ENCODE data around the gene MMP28.
A peak's percentile ranks its signal among the peaks of the same experiment; 100 is the strongest.

MMP28 gene

DNA sequence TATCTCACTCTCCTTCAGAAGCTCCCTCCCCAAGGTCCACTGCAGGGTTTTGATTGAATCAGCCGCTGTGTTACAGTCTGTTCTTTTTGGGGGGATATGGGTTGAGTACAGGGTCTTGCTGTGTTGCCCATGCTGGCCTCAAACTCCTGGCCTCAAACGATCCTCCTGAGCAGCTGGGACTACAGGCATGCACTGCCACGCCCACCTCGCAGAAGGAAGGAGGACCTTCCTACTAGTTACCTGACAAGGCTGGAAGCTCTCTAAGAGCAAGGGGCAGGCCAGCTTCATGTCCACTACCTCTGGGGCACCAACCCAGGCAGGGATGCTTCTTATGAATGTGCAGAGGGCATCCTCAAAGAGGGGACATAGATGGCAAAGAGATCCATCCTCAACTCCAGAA, 1.9 kb upstream of the MMP28 start:
- DNase-seq = no peak

DNA sequence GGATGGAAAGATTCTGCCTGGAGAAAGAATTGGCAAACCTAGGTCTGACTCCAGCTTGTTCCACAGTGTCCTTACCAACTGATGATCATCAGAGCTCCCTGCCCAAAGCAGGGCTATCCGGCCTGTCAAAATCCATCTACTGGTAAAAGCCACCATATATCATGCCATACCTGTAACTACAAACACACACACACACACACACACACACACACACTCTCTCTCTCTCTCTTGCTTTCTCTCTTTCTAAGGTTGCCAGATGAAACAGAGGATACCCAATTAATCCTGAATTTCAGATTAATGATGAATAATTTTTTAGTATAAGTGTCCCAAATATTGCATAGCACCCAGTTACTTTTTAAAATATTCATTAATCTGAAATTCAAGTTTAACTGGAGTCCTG, 1.5 kb upstream of the MMP28 start:
- no peak for DNase-seq

DNA sequence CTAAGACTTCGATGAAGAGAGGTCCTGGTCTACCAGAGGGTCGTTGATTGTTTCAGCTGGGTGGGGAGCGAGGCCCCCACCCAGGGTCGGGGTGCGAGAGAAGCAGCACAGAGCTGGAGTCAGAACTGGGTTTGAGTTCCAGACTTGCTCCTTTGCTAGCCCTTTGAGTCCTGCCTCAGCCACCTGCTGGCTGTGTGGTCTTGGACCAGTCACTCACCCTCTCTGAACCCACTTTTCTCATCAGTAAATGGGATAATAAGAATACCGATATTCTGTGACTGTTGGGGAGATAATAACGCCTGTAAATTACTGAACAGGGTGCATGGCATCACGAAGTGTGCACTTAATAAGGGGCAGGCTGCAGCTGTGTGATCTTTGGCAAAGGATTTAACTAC, 427 bp upstream of the MMP28 start:
- no peak for DNase-seq

DNA sequence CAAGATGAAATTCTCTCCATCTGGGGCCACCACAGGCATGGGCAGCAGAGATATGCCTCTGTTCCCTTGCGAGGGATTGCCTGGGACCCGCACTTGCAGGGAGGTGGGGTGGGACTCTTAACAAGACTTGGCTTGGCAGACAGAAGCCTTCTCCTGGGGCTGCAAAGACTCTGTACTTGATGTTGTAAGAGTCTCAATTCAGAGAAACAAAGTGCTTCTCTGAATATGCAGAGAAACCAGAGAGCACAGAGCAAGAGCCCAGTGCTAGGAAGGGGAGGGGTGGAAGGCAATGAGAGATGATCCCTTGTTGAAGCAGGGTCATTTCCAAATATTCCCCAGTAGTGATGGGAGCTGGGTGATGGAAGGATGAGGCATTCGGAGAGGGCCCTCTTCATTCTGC, 2.2 kb downstream of the MMP28 start:
- DNase-seq = no peak

DNA sequence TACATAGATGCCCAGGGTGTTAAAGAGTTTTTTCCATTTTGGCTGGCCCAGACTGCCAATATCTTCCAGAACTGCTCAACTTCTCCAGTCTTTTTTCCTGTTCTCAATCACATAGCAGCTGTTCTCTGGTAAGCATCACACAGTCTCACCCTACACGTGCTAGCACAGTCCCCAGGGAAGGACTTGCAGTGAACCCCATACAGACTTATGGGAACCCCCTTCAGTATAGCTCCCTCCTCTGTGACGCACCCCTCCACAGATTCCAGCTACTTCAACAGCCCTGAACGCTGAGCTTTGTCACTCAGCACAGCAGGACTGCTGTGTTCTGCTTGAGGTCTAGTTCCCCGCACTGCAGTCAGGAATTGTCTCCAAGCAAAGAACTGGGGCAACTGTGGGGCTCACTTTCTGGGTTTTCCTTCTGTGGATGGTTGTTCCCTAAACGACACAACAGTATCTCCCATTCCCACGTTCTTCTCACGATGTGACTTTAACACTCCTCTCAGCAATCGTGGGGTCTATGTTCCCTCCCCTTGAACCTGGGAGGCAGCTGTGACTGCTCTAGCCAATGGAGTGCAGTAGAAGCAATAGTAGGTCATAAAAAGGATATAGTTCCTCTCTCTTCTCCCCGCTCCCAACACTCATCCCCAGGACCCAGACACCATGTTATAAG, 3.6 kb downstream of the MMP28 start:
- DNase-seq = no peak

DNA sequence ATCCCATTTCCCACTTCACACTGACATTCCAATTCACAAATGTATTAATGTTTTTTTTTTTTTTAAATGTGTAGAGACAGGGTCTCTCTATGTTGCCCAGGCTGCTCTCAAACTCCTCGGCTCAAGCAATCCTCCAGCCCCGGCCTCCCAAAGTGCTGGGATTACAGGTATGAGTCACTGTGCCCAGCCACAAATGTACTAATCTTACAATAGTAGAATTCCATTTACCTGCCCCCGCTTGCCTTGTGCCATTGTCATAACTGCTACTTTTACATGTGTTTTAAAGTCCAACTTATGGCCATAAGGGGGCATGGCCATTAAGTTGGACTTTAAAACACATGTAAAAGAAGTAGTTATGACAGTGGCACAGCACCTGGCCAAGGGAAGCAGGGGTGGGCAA, 4.6 kb downstream of the MMP28 start:
- no peak for DNase-seq

DNA sequence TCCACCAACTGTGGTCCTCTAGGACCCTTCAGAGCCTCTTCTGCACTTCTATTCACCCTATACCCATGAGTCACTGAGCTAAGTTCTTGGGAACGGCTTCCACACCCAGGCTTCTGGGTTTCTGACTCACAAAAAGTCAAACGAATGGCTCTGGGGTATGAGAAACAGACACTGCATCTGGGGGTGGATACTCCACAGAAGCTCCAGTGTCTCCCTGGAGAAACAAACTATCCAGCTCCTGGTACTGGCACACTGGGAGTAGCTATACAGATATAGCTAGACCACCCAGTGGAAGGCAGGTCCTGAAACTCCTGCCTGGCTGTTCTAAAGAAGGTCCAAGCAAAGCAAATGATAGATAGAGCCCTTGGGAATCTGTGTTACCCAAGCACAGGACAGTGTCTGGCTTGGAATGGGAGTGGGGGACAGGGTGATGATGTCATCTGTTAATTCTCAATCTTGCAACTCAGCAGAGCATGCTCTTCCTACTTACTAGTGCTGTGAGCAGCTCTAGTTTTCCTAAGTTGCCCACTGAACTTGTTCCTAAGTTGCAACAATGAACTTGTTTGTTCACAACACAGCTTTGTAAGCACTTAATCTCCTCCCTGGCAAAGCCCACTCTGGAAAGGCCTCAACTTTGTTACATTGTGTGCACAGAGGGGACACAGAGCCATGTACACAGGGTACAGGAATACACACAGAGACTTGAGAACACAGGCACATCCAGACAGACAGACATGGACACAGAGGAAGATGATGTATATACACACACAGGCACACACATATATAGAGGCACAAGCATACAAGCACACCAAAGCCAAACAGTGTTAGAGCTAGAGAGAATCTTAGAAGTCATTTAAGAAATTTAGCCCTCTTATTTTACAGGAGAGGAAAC, 6.7 kb downstream of the MMP28 start:
- DNase-seq = no peak

DNA sequence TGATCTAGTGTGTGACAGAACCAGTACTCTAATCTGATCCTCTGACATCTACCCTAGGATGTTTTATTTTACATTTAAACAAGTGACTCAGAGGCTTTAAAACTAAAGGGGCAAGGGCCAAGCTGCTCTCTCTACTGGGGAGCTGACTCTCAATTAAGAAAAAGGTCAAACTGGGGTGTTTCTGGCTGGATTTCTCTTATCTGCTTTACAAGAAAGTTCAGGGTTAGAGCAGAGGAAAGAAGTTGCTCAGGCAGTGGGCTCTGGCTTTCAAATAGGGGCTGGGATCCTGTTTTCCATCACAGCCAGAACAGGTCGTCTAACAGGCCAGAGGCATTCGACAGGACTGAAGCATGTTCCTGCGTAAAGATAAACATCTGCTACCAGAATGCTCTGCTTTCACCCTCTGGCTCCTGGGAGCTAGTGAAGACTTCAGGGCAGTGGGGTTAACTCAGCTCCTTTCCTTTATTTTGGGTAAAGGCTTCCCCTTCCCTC, 8.5 kb downstream of the MMP28 start:
- DNase-seq = no peak

DNA sequence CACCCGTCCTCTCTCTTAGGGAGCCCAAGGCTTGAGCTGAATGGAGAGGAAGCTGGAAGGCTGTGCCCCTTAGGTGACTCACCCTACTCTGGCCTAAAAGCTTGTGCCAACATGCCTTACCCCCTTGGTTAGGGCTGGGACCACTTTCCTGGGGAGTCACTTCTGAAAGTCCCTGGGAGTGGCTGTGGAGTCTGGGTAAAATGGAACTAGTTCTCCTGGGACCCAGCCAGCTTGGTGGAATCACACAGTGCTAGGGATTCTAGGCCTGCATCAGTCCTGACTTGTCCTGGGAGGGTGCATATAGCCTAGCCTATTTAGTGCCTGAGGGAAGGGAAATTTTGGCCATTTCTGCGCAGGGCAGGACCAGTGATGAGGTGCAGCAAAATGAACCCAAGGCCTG, 10.5 kb downstream of the MMP28 start:
- DNase-seq = no peak

DNA sequence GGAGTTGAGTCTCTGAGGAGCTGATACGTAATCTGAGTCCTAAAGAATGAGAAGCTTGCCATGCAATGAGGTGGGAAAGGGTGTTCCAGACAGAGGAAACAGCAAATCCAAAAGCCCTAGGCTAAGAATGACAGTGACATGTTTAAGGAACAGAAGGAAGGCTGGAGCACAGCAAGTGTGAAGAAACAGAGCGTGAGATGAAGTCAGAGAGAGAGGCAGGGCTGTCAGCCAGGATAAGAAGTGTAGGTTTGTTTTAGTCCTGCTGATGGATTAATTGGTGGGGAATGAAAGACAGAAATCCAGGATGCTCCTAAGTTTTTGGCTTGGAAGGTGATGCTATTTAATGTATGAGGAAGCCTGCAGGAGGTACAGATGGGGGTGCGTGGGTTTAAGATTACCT, 14.5 kb downstream of the MMP28 start:
- no peak for DNase-seq

DNA sequence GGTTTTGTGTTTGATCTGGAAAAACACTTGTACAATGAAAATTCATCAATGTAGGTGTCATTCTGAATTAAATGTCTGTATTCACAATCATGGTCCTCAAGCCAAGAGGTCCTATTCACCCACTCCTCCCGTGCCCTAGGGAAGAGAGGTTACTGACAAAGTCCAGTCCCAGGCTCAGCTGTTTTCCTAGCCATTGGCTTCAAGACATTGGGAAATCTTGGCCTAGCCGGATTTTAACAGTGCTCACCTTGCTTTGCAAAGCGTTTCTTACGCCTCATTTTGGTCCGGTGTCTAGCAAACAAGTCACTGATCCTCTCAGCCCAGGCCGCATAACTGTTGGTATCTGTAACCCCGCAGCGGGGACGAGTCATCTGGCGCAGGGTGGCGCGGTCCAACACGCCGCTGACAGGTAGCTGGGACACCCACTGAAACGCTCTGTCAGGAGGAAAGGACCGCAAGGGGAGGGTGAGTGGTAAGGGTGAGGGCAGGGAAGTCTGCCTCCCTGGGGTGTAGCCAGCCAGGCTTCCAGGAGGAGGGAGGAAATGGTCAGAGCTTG, 16.7 kb downstream of the MMP28 start:
- DNase-seq = no peak

DNA sequence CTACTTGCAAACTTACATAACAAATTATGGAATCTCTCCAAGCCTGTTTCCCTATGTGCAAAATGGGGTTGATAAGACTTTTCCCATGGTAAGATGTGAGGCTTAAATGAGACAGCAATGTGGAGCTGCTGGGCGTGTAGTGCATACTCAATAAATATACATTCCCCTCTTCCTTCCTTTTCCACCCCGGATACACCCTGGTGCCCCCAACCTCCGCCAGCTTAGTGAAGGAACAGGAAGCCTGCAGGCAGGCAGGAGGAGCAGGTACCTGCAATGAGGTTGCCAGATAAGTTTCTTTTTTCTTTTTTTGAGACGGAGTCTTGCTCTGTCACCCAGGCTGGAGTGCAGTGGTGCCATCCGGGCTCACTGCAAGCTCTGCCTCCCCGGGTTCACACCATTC, 19.9 kb downstream of the MMP28 start:
- no peak for DNase-seq

DNA sequence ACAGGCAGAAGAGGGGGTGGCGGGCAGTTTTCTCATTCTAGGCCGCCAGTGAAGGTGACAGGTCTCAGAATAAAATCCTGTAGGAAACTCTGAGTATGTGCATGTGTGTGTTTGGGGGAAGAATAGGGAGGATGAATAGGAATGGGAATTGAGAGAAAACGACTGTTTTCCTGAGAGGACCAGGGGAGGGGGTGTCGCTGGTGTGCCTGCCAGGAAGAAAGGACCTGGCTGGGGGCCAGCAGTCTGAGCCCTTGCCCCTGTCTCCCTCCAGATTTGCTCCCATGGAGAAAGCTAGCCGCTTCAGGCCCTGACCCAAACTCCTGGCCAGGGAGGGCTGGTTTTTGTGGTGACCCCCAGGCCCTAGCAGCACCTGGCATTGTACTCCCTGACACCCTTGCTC, 20.4 kb downstream of the MMP28 start:
- DNase-seq = no peak

DNA sequence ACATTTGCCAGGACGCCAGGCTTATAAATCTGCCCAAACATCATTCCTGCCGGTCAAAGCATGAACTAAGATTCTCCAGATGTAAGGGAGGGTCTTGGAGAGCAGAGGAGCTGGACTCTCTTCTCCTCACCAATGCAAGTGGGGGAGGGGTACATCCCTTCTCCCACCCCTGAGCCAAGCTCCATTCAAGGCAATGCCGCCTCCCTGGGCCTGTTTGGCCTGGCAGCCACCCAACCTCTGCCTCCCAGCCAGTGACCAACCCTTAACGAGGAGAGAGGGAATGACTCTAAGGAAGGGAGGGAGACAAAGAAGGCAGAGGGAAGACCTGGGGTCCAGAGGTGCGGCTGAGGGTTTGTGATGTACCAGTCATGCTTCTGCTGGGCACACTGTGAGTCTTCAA, 20.9 kb downstream of the MMP28 start:
- no peak for DNase-seq

DNA sequence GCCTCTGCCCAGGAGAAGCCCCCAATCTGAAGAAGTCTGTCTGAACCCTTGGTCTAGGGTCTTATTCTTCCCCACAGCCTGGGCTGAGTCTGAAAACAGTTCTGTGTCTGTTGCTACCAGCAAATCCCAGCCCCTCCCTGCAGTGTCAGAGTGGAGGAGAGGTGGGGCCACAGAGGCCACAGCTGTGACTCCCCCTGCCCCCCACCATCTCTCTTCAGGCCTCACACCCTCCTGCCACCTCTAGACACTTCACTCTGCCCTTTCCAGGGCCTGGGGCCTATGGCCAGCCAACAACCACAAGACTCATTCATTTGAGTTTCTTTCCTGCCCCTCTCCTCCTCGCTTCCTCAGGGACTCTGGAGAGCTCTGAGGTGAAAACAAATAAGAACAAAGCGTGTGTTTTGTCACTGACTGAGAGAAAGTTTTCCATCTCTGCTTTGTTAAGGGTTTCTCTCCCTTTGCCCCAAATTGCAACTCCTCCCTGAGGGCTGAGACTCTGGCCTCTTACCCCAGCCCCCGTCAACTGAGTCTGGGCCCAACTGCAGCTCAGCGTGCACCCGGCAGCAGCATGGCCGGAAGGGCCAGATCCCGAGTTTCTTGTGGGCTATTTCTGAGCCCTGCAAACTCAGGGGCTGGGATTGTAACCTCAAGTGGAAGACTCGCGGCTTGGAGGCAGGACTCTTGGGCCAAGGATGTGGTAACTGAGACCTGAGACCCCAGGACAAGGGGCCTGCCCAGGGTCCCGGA, 21.6 kb downstream of the MMP28 start:
- no peak for DNase-seq

DNA sequence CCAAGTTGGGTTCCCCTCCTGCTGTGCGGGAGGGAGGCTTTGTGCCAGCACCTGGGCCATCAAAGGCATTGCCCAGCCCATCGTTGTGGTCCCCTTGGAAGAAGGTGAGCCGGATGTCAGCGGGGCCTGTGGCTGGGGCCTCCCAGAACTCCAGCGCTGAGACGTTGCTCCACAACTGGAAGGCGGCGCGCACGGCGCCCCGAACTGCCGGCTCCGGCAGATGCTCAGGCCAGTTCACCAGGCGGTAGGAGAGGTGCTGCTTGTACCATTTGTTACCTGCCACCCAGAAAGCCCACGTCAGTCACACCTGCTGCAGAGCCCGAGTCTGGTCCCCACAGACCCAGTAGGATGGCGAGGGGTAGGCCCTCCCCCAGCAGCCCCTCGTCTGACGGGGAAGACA, 22.3 kb downstream of the MMP28 start:
- DNase-seq = no peak

DNA sequence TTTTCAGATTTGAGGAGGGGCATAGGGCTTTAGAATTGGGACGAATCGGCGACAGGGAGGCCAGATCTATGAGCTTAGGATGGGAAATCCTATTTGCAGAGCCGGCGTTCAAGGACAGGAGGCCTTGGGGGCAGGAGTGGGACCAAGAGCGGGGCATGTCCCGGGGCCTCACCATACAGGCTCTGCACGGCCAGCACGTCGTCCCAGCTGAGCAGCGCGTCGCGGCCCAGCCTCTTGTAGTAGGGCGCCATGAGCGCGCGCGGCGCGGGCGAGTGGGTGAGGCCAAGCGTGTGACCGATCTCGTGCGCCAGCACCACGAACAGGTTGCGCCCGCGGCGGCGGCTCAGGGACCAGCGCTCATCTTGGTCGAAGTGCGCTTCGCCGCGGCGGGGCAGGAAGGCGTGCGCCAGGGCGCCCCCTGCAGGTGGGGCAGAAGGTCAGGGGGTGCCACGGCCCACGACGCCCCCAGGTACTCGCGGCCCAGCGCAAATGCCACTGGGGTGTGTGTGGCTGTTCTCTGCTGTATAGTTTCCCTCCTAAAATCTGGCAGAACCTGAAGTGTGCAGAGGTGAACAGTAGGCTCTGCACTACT, 25.4 kb downstream of the MMP28 start:
- DNase-seq = no peak

DNA sequence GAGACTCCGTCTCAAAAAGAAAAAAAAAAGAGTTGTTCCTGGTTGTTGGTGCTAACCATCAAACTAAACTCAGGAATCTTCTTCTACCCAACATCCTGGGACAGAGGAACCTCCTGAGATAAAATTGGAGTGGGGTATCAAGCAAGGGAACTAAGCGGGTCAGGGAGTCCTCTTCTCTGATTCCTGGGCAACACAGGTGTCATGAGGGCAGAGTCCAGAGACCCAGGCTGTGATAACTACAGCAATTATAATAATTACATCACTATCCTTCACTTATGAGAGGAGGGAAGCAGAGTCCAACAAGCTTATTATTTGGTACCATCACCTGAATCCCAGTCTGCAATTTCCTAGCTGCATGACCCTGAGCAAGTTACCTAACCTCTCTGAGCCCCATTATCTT, 26.6 kb downstream of the MMP28 start:
- DNase-seq = no peak

DNA sequence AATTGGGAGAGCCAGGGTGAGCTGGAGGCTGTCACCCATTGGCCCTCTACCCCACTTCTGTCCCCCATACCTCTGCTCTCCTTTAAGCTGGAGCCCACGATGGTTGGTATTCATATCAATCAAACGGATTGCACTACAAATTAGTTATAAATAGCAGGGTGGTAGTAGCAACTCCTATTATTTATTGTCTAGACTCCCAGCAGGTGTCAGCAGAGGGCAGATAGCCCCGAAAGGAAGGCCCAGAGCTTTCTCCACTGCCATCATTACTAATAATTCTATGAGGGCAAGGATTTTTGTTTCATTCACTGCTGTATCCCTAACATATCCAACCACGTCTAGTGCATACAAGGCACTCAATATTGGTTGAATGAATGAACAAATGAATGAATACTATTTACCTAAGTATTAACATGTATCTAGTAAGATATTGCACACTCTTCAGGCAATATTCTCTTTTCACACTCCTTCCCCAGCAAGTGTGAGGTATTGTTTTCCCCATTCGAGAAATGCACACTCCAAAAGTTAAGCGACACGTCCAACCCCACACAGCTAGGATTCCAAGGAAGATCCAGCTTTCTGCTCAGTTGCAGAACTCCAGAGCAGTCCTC, 28.4 kb downstream of the MMP28 start:
- peak; percentile 25 for DNase-seq

DNA sequence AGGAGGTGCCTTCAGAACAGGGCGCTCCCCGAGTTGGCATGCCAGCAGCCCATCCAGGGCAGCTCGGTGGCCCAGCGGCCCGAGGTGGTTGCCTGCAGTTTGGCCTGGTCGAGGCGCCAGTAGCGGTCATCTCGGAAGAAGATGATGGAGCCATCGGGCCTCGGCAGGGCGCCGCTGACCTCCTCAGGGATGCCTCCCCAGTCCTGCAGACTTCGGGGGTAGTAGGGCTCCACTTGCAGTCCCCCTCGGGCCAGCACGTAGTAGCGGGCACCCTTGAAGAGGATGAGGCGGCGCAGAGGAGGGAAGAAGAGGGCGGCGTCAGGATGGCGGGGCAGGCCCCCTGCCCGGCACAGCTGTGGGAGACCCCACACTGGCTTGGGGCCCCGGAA, 29.0 kb downstream of the MMP28 start:
- DNase-seq = no peak

DNA sequence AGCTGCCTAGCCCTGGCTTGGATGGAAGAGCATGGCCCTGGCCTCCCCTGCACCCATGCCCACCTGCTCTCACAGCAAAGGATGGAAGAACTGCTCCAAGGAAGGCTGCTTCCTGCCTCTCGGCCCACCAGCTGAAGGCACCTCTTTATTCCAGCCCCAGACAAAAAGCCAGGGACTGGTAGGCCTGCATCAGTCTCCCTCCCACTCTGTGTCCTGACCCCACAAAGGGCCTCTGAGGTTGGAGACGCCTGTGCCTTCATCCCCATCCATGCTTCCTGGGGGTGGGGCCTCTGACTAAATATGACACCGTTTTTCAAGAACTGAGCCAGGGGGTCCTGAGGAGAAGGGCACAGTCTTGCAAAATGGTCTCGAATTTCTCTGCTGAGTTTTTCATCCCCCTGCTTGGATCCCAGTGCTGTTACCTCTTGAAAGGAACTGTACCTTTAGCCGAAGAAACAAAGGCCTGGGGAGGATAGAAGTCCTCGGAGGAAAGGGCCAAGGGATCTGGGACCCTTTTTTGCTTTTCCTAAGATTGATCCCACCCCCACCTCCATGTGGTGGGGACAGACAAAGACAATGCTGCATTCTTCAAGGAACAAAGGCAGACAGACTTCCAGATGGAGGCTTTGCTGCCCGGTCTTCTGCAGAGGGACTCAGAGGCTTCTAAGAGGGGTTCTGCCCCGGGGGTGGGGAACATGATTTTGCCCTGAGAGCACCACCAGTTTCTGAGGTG, 29.5 kb downstream of the MMP28 start:
- no peak for DNase-seq

All from CD4-positive, alpha-beta T cell treated with Interferon gamma for 1 hour (primary cell).